ENCODE results near the gene IL17A.

DNA sequence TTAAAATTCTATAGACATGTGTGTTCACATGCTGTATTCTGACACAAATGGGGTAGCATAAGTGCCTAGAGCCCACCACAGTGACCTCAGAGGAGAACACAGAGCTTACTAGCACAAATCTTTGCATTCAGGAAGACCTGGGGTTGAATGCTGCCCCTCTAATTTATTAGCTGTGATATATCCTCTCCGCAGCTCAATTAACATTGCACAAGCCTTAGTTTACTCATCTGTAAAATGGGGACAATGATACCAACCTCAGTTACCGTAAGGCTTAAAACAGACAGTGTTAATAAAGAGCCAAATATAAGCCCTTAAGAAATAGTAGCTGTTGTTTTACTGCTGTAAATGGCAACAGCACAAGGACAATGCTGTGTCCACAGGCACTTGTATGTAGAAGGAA is 36.2 kb upstream of the IL17A start:
- no peak for TF ChIP-seq EZH2 (optimal IDR thresholded peaks at IDR 0.05; ENCODE audit: low read depth, low read length)
- TF ChIP-seq, protein P1, sequence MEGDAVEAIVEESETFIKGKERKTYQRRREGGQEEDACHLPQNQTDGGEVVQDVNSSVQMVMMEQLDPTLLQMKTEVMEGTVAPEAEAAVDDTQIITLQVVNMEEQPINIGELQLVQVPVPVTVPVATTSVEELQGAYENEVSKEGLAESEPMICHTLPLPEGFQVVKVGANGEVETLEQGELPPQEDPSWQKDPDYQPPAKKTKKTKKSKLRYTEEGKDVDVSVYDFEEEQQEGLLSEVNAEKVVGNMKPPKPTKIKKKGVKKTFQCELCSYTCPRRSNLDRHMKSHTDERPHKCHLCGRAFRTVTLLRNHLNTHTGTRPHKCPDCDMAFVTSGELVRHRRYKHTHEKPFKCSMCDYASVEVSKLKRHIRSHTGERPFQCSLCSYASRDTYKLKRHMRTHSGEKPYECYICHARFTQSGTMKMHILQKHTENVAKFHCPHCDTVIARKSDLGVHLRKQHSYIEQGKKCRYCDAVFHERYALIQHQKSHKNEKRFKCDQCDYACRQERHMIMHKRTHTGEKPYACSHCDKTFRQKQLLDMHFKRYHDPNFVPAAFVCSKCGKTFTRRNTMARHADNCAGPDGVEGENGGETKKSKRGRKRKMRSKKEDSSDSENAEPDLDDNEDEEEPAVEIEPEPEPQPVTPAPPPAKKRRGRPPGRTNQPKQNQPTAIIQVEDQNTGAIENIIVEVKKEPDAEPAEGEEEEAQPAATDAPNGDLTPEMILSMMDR (IDR thresholded peaks at IDR 0.05; ENCODE audit: low read length) = no peak

Measured in MM.1S (cell line).